Hepatocyte (in vitro differentiated cells): Measurements from ENCODE around the gene GRID1. TPM values are rescaled to one million over a fixed set of nuclear protein-coding genes. Genes with fewer than 3 reads are reported as not detected.

ENCODE experiments used
- DNase-seq: peaks from one replicate; pipeline ENCODE4 v3.0.0-alpha.2; 2016; ENCODE audit warnings: low spot score
- H2AFZ ChIP-seq: fragments of 200-600 bp; sonication (generic); 2 replicates; pipeline ENCODE4 v1.6.0; 2016; ENCODE audit warnings: antibody characterized with exemption, mild to moderate bottlenecking
- H3K27ac ChIP-seq: fragments of 200-600 bp; sonication (generic); 2 replicates; pipeline ENCODE4 v1.5.1; 2016; ENCODE audit warnings: mild to moderate bottlenecking
- H3K27me3 ChIP-seq: fragments of 200-600 bp; sonication (generic); 2 replicates; pipeline ENCODE4 v1.6.1; 2016
- H3K36me3 ChIP-seq: fragments of 200-600 bp; sonication (generic); replicated peaks from 2 replicates; pipeline ENCODE4 v1.5.1; 2016; ENCODE audit warnings: low read depth; ENCODE audit not compliant: insufficient read depth
- H3K4me1 ChIP-seq: fragments of 200-600 bp; sonication (generic); 2 replicates; pipeline ENCODE4 v1.5.1; 2016; ENCODE audit warnings: mild to moderate bottlenecking, moderate library complexity; ENCODE audit not compliant: insufficient read depth
- H3K4me2 ChIP-seq: fragments of 200-600 bp; sonication (generic); 2 replicates; pipeline ENCODE4 v1.6.0; 2016
- H3K4me3 ChIP-seq: fragments of 200-600 bp; sonication (generic); 2 replicates; pipeline ENCODE4 v1.5.1; 2016; ENCODE audit warnings: mild to moderate bottlenecking
- H3K79me2 ChIP-seq: fragments of 200-600 bp; sonication (generic); 2 replicates; pipeline ENCODE4 v1.6.0; 2017; ENCODE audit warnings: mild to moderate bottlenecking
- H3K9me2 ChIP-seq: fragments of 200-600 bp; sonication (generic); replicated peaks from 2 replicates; pipeline ENCODE4 v1.6.0; 2017; ENCODE audit warnings: mild to moderate bottlenecking; ENCODE audit not compliant: insufficient read depth
- H3K9me3 ChIP-seq: fragments of 200-600 bp; sonication (generic); 2 replicates; pipeline ENCODE4 v1.5.1; 2016; ENCODE audit warnings: low read depth, mild to moderate bottlenecking
- H4K20me1 ChIP-seq: fragments of 200-600 bp; sonication (generic); 2 replicates; pipeline ENCODE4 v1.6.0; 2016; ENCODE audit warnings: mild to moderate bottlenecking; ENCODE audit not compliant: insufficient read depth, poor library complexity, severe bottlenecking
- EZH2 ChIP-seq: fragments of 200-600 bp; sonication (generic); IDR thresholded peaks from 2 replicates; pipeline ENCODE4 v1.6.1; 2016; ENCODE audit warnings: antibody characterized with exemption, mild to moderate bottlenecking, borderline replicate concordance
- EZH2phosphoT487 ChIP-seq: fragments of 200-600 bp; sonication (generic); IDR thresholded peaks from one replicate; pipeline ENCODE4 v1.6.1; 2018; ENCODE audit warnings: antibody characterized with exemption, mild to moderate bottlenecking, low read depth, moderate library complexity; ENCODE audit not compliant: unreplicated experiment, severe bottlenecking
- WGBS: methylation state at CpG from one replicate; pipeline ENCODE4 v1.1.6; 2016; ENCODE audit warnings: low lambda C conversion rate; ENCODE audit errors: missing lambda C conversion rate; 5-methylcytosine and 5-hydroxymethylcytosine counted together
- polyA plus RNA-seq: library from polyadenylated mRNA; unstranded; fragments of >200 nt; fragmentation: Nextera tagmentation; extraction: Ambion mirVana; gene quantifications from 2 replicates; pipeline ENCODE4 v1.2.1, GENCODE V29; 2016
- total RNA-seq: library from RNA; depleted of rRNA; stranded (reverse); fragments of >200 nt; gene quantifications from 2 replicates; pipeline ENCODE4 v1.2.3, GENCODE V29; 2014
- TF ChIP-seq, protein P1 (sequence below): fragments of 200-600 bp; sonication (generic); IDR thresholded peaks from 2 replicates; pipeline ENCODE4 v1.5.1; 2016; ENCODE audit warnings: antibody characterized with exemption, mild to moderate bottlenecking; ENCODE audit not compliant: poor library complexity

The GRID1 gene
- total and polyA plus RNA-seq, 2 experiments from 2014 or later, result 0.07 to 0.37 TPM

- Histone ChIP-seq H3K27ac (no peak overlapping the region), H4K20me1 (no peaks in the 10 kb centered on the region), H3K4me1 (no peaks in the 10 kb centered on the region), H3K9me2 (no peaks in the 10 kb centered on the region), H3K27me3 (no peaks in the 10 kb centered on the region), H3K4me3 (no peak overlapping the region), H3K4me2 (no peak overlapping the region), H3K9me3 (no peaks in the 10 kb centered on the region), H3K36me3 (no peaks in the 10 kb centered on the region), H2AFZ (no peak overlapping the region), H3K79me2 (no peaks in the 10 kb centered on the region)
- no peak for DNase-seq
- WGBS, result 90% methylated on average over 5 of the region's 6 CpGs
- TF ChIP-seq EZH2, result no peak
These were observed 138.9 kb downstream of the GRID1 start for GRCh38 chr10:86227501-86228258.

DNA sequence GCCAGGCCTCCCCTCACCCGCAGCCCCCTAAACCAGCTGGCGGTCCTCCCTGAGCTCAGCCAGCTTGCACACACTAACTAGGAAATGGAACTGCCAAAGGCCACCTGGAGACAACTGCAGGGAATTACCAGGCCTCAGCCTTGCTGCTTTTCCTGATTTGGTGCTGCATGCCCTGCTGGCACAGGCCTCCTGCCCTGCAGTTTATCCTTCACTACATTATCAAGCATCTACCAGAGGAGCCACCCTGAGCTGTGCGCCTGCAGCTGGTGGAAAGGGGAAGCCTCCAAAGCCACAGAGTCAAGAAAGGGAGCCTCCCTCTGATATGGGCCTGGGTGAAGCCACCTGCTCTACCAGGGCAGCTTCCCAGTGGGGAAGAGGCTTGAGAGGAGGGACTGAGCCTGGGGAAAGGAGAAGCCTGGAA lies 139.8 kb downstream of the GRID1 start:
- H2AFZ ChIP-seq, result no peak overlapping the region
- no peak for TF ChIP-seq EZH2phosphoT487
- no peak for TF ChIP-seq EZH2
- TF ChIP-seq, protein P1, sequence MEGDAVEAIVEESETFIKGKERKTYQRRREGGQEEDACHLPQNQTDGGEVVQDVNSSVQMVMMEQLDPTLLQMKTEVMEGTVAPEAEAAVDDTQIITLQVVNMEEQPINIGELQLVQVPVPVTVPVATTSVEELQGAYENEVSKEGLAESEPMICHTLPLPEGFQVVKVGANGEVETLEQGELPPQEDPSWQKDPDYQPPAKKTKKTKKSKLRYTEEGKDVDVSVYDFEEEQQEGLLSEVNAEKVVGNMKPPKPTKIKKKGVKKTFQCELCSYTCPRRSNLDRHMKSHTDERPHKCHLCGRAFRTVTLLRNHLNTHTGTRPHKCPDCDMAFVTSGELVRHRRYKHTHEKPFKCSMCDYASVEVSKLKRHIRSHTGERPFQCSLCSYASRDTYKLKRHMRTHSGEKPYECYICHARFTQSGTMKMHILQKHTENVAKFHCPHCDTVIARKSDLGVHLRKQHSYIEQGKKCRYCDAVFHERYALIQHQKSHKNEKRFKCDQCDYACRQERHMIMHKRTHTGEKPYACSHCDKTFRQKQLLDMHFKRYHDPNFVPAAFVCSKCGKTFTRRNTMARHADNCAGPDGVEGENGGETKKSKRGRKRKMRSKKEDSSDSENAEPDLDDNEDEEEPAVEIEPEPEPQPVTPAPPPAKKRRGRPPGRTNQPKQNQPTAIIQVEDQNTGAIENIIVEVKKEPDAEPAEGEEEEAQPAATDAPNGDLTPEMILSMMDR, result no peak
- H3K27ac ChIP-seq, result no peak overlapping the region
- no peaks in the 10 kb centered on the region for H3K79me2 ChIP-seq
- H3K4me1 ChIP-seq, result no peaks in the 10 kb centered on the region
- H3K4me2 ChIP-seq, result no peak overlapping the region
- no peaks in the 10 kb centered on the region for H3K9me2 ChIP-seq
- no peaks in the 10 kb centered on the region for H3K27me3 ChIP-seq
- no peaks in the 10 kb centered on the region for H3K9me3 ChIP-seq
- H3K36me3 ChIP-seq, result no peaks in the 10 kb centered on the region
- WGBS, result 91% methylated on average over 3 of the region's 3 CpGs
- H3K4me3 ChIP-seq, result no peak overlapping the region
- H4K20me1 ChIP-seq, result no peaks in the 10 kb centered on the region
- DNase-seq, result no peak

DNA sequence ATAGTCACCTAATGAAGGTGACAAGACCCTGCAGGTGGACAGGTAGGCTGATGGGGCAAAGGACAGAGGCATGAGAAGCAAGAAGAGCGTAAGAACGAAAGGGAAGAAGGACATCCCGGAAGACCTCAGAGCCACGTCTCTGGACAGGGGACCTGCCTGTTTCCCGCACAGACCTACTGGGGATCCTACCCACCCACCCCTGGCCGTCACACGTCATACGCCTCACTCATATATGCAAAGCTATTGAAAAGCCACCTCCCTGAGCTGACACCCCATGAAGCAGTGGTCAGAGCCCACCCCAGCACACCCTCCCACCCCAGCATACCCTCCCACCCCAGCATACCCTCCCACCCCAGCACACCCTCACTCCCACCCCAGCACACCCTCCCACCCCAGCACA lies 140.6 kb downstream of the GRID1 start:
- H3K9me2 ChIP-seq, result no peaks in the 10 kb centered on the region
- H3K27me3 ChIP-seq, result no peaks in the 10 kb centered on the region
- no peaks in the 10 kb centered on the region for H3K79me2 ChIP-seq
- 93% methylated on average over 8 of the region's 8 CpGs for WGBS
- no peaks in the 10 kb centered on the region for H4K20me1 ChIP-seq
- no peaks in the 10 kb centered on the region for H3K4me1 ChIP-seq
- no peak overlapping the region for H3K27ac ChIP-seq
- no peak for TF ChIP-seq EZH2phosphoT487
- TF ChIP-seq, protein P1, result no peak
- TF ChIP-seq EZH2, result no peak
- DNase-seq, result no peak
- no peak overlapping the region for H3K4me3 ChIP-seq
- no peaks in the 10 kb centered on the region for H3K9me3 ChIP-seq
- no peak overlapping the region for H2AFZ ChIP-seq
- no peak overlapping the region for H3K4me2 ChIP-seq
- no peaks in the 10 kb centered on the region for H3K36me3 ChIP-seq

- TF ChIP-seq EZH2 (no peak), EZH2phosphoT487 (no peak)
- TF ChIP-seq, protein P1, result no peak
- Histone ChIP-seq H4K20me1 (no peaks in the 10 kb centered on the region), H3K27ac (no peak overlapping the region), H3K4me2 (no peak overlapping the region), H3K79me2 (no peaks in the 10 kb centered on the region), H3K9me3 (no peaks in the 10 kb centered on the region), H2AFZ (no peak overlapping the region), H3K4me3 (no peak overlapping the region), H3K4me1 (no peaks in the 10 kb centered on the region), H3K36me3 (no peaks in the 10 kb centered on the region), H3K27me3 (no peaks in the 10 kb centered on the region), H3K9me2 (no peaks in the 10 kb centered on the region)
- DNase-seq, result peak; percentile 26
- WGBS, result 78% methylated on average over 10 of the region's 10 CpGs
These were observed 141.4 kb downstream of the GRID1 start for GRCh38 chr10:86225103-86225782.
